HEK293 (cell line): ENCODE measurements around the gene EDNRB.

Source experiments
- CTCF ChIA-PET: fragments of 350-600 bp; formaldehyde crosslinking; extraction: SDS; loops from one replicate; lab custom pipeline; 2021; ENCODE audit warnings: antibody characterized with exemption; lab: Yijun Ruan, JAX
- POLR2A ChIA-PET: fragments of 300-600 bp; formaldehyde crosslinking; extraction: SDS; loops from one replicate; lab custom pipeline; 2020; ENCODE audit warnings: antibody characterized with exemption, inconsistent platforms; lab: Yijun Ruan, JAX
- H3K27ac ChIP-seq: fragments of 200-500 bp; sonication (Bioruptor generic); 2 replicates; pipeline ENCODE4 v1.5.1; 2014; ENCODE audit warnings: low read depth, low read length, control low read depth, inconsistent platforms; ENCODE audit errors: extremely low read depth
- H3K36me3 ChIP-seq, 2 experiments: fragments of 200-500 bp in 1 of 2; sonication (Bioruptor generic) in 1 of 2; 1 replicate in 1 of 2; 2 replicates in 1 of 2; pipeline ENCODE4 v1.5.1; 2014 to 2017; ENCODE audit warnings: inconsistent platforms in 2 of 2, low read length in 2 of 2; ENCODE audit not compliant: control insufficient read depth in 2 of 2, insufficient read depth in 1 of 2
- H3K4me1 ChIP-seq: fragments of 200-500 bp; sonication (Bioruptor generic); 2 replicates; pipeline ENCODE4 v1.5.1; 2014; ENCODE audit warnings: mild to moderate bottlenecking, low read length, inconsistent platforms; ENCODE audit not compliant: control insufficient read depth, insufficient read depth
- H3K4me3 ChIP-seq: 2 replicates; pipeline ENCODE4 v1.5.1; 2011; ENCODE audit warnings: low read depth, mild to moderate bottlenecking, control low read depth, low read length, moderate library complexity
- H3K9me3 ChIP-seq: fragments of 200-500 bp; sonication (Bioruptor generic); 2 replicates; pipeline ENCODE4 v1.5.1; 2014; ENCODE audit warnings: low read depth, low read length, inconsistent platforms; ENCODE audit not compliant: control insufficient read depth, insufficient read depth
- GLI4 ChIP-seq: fragments of 450-650 bp; formaldehyde crosslinking; IDR thresholded peaks from 2 replicates; pipeline ENCODE4 v1.5.1; 2016; ENCODE audit warnings: missing biosample characterization, missing genetic modification characterization
- HOXC10 ChIP-seq: sonication (generic); formaldehyde crosslinking; IDR thresholded peaks from 2 replicates; pipeline ENCODE4 v1.8.1; 2023; ENCODE audit warnings: mild to moderate bottlenecking, missing genetic modification reagents
- SCRT2 ChIP-seq: fragments of 450-650 bp; formaldehyde crosslinking; IDR thresholded peaks from 2 replicates; pipeline ENCODE4 v1.5.1; 2016; ENCODE audit warnings: missing biosample characterization, missing genetic modification characterization
- SP3 ChIP-seq: fragments of 450-650 bp; formaldehyde crosslinking; IDR thresholded peaks from 2 replicates; pipeline ENCODE4 v1.5.1; 2016; ENCODE audit warnings: missing biosample characterization, missing genetic modification characterization
- SP7 ChIP-seq: fragments of 450-650 bp; formaldehyde crosslinking; IDR thresholded peaks from 2 replicates; pipeline ENCODE4 v1.5.1; 2016; ENCODE audit warnings: missing biosample characterization, missing genetic modification characterization
- WT1 ChIP-seq: fragments of 450-650 bp; formaldehyde crosslinking; IDR thresholded peaks from 2 replicates; pipeline ENCODE4 v1.5.1; 2016; ENCODE audit warnings: missing biosample characterization, missing genetic modification characterization
- ZBTB1 ChIP-seq: fragments of 450-650 bp; formaldehyde crosslinking; IDR thresholded peaks from 2 replicates; pipeline ENCODE4 v1.5.1; 2016; ENCODE audit warnings: missing biosample characterization, missing genetic modification characterization
- ZBTB17 ChIP-seq: fragments of 450-650 bp; formaldehyde crosslinking; IDR thresholded peaks from 2 replicates; pipeline ENCODE4 v1.5.1; 2016; ENCODE audit warnings: missing biosample characterization, missing genetic modification characterization
- ZBTB48 ChIP-seq: fragments of 450-650 bp; formaldehyde crosslinking; IDR thresholded peaks from 2 replicates; pipeline ENCODE4 v1.5.1; 2016; ENCODE audit warnings: missing biosample characterization, missing genetic modification characterization
- ZFP37 ChIP-seq: fragments of 450-650 bp; formaldehyde crosslinking; IDR thresholded peaks from 2 replicates; pipeline ENCODE4 v1.5.1; 2016; ENCODE audit warnings: missing biosample characterization, missing genetic modification characterization
- ZNF133 ChIP-seq: fragments of 450-650 bp; formaldehyde crosslinking; IDR thresholded peaks from 2 replicates; pipeline ENCODE4 v1.5.1; 2016; ENCODE audit warnings: missing biosample characterization, missing genetic modification characterization
- ZNF391 ChIP-seq: fragments of 450-650 bp; formaldehyde crosslinking; IDR thresholded peaks from 2 replicates; pipeline ENCODE4 v1.5.1; 2016; ENCODE audit warnings: low read depth, missing biosample characterization, missing genetic modification characterization, borderline replicate concordance
- ZNF677 ChIP-seq: fragments of 450-650 bp; IDR thresholded peaks from 2 replicates; pipeline ENCODE4 v1.5.0; 2018; ENCODE audit warnings: missing biosample characterization, mild to moderate bottlenecking, missing genetic modification characterization, moderate library complexity
- ZNF791 ChIP-seq: fragments of 450-650 bp; formaldehyde crosslinking; IDR thresholded peaks from 2 replicates; pipeline ENCODE4 v1.5.1; 2016; ENCODE audit warnings: missing biosample characterization, missing genetic modification characterization
- ZNF792 ChIP-seq: fragments of 450-650 bp; formaldehyde crosslinking; IDR thresholded peaks from 2 replicates; pipeline ENCODE4 v1.5.1; 2016; ENCODE audit warnings: missing biosample characterization, missing genetic modification characterization
- ZSCAN23 ChIP-seq: fragments of 450-650 bp; formaldehyde crosslinking; IDR thresholded peaks from 2 replicates; pipeline ENCODE4 v1.5.1; 2016; ENCODE audit warnings: missing biosample characterization, missing genetic modification characterization
- TF ChIP-seq, protein P1 (sequence below): fragments of 450-650 bp; formaldehyde crosslinking; IDR thresholded peaks from 2 replicates; pipeline ENCODE4 v1.5.1; 2016; ENCODE audit warnings: missing biosample characterization, missing genetic modification characterization
- TF ChIP-seq, protein P2 (sequence below): fragments of 450-650 bp; formaldehyde crosslinking; IDR thresholded peaks from 2 replicates; pipeline ENCODE4 v1.5.1; 2017; ENCODE audit warnings: missing biosample characterization, missing genetic modification characterization
- TF ChIP-seq, protein P3 (sequence below): fragments of 450-650 bp; IDR thresholded peaks from 2 replicates; pipeline ENCODE4 v1.5.1; 2018; ENCODE audit warnings: missing biosample characterization, mild to moderate bottlenecking, missing genetic modification characterization
- TF ChIP-seq, protein P4 (sequence below): fragments of 450-650 bp; formaldehyde crosslinking; IDR thresholded peaks from 2 replicates; pipeline ENCODE4 v1.5.1; 2016; ENCODE audit warnings: missing biosample characterization, missing genetic modification characterization
- TF ChIP-seq, protein P5 (sequence below): fragments of 450-650 bp; formaldehyde crosslinking; IDR thresholded peaks from 2 replicates; pipeline ENCODE4; 2016; ENCODE audit warnings: missing biosample characterization, missing genetic modification characterization
- TF ChIP-seq, protein P6 (sequence below): fragments of 450-650 bp; formaldehyde crosslinking; IDR thresholded peaks from 2 replicates; pipeline ENCODE4 v1.5.1; 2017; ENCODE audit warnings: missing biosample characterization, mild to moderate bottlenecking, missing genetic modification characterization, moderate library complexity
- TF ChIP-seq, protein P7 (sequence below): fragments of 450-650 bp; formaldehyde crosslinking; IDR thresholded peaks from 2 replicates; pipeline ENCODE4 v1.5.1; 2016; ENCODE audit warnings: missing biosample characterization, missing genetic modification characterization

Gene EDNRB

DNA sequence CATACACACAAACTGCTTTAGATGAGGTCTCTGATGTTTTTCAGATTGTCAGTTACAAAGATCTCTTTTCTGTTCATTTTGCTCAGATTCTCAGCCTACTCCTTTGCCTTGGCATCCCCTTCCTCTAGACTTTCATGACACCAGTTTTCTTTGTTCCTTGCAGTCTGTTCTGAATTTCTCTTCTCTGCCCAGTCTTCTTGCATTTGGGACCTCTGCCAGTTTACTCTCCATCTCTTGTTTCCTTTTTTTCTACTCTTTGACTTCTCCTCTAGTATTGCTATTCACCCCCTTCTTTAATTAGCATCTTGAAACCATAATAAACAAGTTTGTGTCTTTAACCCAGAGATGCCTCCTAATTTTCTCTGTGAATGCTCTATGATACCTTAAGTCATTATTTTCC lies 26.1 kb downstream of the EDNRB start:
- Histone ChIP-seq H3K36me3 (no peaks in the 10 kb centered on the region), H3K4me1 (no peaks in the 10 kb centered on the region), H3K4me3 (no peak overlapping the region), H3K27ac (no peak overlapping the region), H3K9me3 (no peaks in the 10 kb centered on the region)
- no peak for TF ChIP-seq SP3 (tag by site-specific recombination)
- TF ChIP-seq GLI4 (tag by site-specific recombination) = no peak
- TF ChIP-seq ZNF791 (tag by site-specific recombination) = no peak
- TF ChIP-seq, protein P1, sequence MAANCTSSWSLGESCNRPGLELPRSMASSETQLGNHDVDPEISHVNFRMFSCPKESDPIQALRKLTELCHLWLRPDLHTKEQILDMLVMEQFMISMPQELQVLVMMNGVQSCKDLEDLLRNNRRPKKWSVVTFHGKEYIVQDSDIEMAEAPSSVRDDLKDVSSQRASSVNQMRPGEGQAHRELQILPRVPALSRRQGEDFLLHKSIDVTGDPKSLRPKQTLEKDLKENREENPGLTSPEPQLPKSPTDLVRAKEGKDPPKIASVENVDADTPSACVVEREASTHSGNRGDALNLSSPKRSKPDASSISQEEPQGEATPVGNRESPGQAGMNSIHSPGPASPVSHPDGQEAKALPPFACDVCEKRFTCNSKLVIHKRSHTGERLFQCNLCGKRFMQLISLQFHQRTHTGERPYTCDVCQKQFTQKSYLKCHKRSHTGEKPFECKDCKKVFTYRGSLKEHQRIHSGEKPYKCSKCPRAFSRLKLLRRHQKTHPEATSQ (tag by site-specific recombination) = no peak
- TF ChIP-seq, protein P2, sequence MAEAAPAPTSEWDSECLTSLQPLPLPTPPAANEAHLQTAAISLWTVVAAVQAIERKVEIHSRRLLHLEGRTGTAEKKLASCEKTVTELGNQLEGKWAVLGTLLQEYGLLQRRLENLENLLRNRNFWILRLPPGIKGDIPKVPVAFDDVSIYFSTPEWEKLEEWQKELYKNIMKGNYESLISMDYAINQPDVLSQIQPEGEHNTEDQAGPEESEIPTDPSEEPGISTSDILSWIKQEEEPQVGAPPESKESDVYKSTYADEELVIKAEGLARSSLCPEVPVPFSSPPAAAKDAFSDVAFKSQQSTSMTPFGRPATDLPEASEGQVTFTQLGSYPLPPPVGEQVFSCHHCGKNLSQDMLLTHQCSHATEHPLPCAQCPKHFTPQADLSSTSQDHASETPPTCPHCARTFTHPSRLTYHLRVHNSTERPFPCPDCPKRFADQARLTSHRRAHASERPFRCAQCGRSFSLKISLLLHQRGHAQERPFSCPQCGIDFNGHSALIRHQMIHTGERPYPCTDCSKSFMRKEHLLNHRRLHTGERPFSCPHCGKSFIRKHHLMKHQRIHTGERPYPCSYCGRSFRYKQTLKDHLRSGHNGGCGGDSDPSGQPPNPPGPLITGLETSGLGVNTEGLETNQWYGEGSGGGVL (tag by site-specific recombination) = no peak
- TF ChIP-seq, protein P3, sequence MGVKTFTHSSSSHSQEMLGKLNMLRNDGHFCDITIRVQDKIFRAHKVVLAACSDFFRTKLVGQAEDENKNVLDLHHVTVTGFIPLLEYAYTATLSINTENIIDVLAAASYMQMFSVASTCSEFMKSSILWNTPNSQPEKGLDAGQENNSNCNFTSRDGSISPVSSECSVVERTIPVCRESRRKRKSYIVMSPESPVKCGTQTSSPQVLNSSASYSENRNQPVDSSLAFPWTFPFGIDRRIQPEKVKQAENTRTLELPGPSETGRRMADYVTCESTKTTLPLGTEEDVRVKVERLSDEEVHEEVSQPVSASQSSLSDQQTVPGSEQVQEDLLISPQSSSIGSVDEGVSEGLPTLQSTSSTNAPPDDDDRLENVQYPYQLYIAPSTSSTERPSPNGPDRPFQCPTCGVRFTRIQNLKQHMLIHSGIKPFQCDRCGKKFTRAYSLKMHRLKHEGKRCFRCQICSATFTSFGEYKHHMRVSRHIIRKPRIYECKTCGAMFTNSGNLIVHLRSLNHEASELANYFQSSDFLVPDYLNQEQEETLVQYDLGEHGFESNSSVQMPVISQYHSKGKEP = no peak
- TF ChIP-seq ZBTB48 (tag by site-specific recombination) = no peak
- no peak for TF ChIP-seq ZNF677 (tag by site-specific recombination)
- TF ChIP-seq ZSCAN23 (tag by site-specific recombination) = no peak
- no peak for TF ChIP-seq ZBTB17
- TF ChIP-seq, protein P4, sequence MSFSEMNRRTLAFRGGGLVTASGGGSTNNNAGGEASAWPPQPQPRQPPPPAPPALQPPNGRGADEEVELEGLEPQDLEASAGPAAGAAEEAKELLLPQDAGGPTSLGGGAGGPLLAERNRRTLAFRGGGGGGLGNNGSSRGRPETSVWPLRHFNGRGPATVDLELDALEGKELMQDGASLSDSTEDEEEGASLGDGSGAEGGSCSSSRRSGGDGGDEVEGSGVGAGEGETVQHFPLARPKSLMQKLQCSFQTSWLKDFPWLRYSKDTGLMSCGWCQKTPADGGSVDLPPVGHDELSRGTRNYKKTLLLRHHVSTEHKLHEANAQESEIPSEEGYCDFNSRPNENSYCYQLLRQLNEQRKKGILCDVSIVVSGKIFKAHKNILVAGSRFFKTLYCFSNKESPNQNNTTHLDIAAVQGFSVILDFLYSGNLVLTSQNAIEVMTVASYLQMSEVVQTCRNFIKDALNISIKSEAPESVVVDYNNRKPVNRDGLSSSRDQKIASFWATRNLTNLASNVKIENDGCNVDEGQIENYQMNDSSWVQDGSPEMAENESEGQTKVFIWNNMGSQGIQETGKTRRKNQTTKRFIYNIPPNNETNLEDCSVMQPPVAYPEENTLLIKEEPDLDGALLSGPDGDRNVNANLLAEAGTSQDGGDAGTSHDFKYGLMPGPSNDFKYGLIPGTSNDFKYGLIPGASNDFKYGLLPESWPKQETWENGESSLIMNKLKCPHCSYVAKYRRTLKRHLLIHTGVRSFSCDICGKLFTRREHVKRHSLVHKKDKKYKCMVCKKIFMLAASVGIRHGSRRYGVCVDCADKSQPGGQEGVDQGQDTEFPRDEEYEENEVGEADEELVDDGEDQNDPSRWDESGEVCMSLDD (tag by site-specific recombination) = no peak
- TF ChIP-seq, protein P5, sequence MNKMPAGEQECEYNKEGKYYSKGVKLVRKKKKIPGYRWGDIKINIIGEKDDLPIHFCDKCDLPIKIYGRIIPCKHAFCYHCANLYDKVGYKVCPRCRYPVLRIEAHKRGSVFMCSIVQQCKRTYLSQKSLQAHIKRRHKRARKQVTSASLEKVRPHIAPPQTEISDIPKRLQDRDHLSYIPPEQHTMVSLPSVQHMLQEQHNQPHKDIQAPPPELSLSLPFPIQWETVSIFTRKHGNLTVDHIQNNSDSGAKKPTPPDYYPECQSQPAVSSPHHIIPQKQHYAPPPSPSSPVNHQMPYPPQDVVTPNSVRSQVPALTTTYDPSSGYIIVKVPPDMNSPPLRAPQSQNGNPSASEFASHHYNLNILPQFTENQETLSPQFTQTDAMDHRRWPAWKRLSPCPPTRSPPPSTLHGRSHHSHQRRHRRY (tag by site-specific recombination) = no peak
- no peak for TF ChIP-seq WT1
- no peak for TF ChIP-seq ZNF133 (tag by site-specific recombination)
- TF ChIP-seq, protein P6, sequence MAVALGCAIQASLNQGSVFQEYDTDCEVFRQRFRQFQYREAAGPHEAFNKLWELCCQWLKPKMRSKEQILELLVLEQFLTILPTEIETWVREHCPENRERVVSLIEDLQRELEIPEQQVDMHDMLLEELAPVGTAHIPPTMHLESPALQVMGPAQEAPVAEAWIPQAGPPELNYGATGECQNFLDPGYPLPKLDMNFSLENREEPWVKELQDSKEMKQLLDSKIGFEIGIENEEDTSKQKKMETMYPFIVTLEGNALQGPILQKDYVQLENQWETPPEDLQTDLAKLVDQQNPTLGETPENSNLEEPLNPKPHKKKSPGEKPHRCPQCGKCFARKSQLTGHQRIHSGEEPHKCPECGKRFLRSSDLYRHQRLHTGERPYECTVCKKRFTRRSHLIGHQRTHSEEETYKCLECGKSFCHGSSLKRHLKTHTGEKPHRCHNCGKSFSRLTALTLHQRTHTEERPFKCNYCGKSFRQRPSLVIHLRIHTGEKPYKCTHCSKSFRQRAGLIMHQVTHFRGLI (tag by site-specific recombination) = no peak
- ChIA-PET POLR2A (no interaction called here), CTCF (no interaction called here)

DNA sequence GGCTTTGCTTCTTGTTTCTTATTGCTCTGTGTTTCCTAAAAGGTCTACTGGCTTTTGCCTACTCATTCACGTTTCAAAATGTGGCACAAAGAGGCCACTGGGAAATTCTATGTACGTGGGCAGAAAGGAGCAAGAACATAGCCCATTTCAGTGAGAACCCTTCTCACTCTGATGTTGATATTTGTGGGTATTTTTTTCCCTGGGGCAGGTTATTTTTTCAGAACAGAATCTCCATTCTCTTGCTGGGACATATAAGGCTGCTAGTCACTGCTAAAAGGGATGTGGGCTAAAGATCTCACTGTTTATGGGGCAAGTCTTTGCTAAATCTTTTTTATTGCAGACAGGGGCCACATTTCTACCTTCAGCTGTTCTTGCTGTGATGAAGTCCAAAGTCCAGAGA lies 27.1 kb downstream of the EDNRB start:
- Histone ChIP-seq H3K36me3 (no peaks in the 10 kb centered on the region), H3K4me1 (no peaks in the 10 kb centered on the region), H3K27ac (no peak overlapping the region), H3K9me3 (no peaks in the 10 kb centered on the region), H3K4me3 (no peak overlapping the region)
- TF ChIP-seq ZFP37 (tag by site-specific recombination) (no peak), SP7 (tag by site-specific recombination) (no peak), HOXC10 (CRISPR knock-in tag) (no peak), SCRT2 (tag by site-specific recombination) (no peak), ZNF391 (tag by site-specific recombination) (no peak), ZBTB1 (tag by site-specific recombination) (no peak), ZNF792 (no peak)
- TF ChIP-seq, protein P7, sequence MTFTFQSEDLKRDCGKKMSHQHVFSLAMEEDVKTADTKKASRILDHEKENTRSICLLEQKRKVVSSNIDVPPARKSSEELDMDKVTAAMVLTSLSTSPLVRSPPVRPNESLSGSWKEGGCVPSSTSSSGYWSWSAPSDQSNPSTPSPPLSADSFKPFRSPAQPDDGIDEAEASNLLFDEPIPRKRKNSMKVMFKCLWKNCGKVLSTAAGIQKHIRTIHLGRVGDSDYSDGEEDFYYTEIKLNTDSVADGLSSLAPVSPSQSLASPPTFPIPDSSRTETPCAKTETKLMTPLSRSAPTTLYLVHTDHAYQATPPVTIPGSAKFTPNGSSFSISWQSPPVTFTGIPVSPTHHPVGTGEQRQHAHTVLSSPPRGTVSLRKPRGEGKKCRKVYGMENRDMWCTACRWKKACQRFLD (tag by site-specific recombination) = no peak
- TF ChIP-seq, protein P3 = no peak
- ChIA-PET CTCF (no interaction called here), POLR2A (no interaction called here)
